Measurements from ENCODE around the gene CACNA1B.
"Not testable (repeated sequence)": the region's sequence is repeated elsewhere in the genome, so short reads cannot be mapped to it uniquely, and the experiment has no call there.

The CACNA1B gene

GRCh38 chr9:138122201-138122600 is 244.6 kb downstream of the CACNA1B start:
- DNase-seq, result no peak

DNA sequence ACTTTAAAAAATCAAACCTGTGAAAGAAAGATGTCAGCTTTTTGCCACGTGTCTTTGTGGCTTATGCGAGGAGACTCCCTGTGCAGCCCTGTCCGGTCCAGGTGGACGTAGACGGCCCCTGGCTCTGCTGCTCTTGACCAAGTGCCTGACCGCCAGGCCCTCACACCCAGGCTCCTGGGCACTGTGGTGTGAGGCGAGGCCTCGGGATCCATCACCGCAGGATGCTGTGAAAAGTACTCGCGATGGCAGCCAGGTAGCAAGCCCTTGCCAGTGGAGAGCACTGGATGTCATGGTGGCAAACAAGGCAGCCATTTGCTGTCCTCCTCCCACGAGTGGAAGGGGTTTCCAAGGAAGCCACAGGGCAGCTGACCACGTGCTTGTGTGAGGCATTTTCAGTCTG is 245.1 kb downstream of the CACNA1B start:
- no peak for DNase-seq

- no peak for DNase-seq
These were observed 245.5 kb downstream of the CACNA1B start for GRCh38 chr9:138123086-138123485.

DNA sequence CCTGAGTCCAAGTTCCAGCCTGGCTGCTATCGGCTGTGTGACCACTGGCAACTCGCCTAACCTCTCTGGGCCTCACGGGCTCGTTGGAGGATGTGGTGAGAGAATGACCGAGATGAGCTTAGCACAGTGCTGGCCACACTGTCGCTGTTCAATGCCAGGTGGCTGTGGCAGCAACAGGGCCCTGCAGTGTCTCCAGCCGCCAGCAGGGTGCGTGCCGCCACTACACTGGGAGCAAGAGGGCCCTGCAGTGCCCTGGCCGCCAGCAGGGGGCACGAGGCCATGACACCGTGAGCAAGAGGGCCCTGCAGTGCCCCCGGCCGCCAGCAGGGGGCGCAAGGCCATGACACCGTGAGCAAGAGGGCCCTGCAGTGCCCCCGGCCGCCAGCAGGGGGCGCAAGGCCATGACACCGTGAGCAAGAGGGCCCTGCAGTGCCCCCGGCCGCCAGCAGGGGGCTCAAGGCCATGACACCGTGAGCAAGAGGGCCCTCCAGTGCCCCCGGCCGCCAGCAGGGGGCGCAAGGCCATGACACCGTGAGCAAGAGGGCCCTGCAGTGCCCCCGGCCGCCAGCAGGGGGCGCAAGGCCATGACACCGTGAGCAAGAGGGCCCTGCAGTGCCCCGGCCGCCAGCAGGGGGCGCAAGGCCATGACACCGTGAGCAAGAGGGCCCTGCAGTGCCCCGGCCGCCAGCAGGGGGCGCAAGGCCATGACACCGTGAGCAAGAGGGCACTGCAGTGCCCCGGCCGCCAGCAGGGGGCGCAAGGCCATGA is 248.7 kb downstream of the CACNA1B start:
- DNase-seq, result not testable (repeated sequence)

DNA sequence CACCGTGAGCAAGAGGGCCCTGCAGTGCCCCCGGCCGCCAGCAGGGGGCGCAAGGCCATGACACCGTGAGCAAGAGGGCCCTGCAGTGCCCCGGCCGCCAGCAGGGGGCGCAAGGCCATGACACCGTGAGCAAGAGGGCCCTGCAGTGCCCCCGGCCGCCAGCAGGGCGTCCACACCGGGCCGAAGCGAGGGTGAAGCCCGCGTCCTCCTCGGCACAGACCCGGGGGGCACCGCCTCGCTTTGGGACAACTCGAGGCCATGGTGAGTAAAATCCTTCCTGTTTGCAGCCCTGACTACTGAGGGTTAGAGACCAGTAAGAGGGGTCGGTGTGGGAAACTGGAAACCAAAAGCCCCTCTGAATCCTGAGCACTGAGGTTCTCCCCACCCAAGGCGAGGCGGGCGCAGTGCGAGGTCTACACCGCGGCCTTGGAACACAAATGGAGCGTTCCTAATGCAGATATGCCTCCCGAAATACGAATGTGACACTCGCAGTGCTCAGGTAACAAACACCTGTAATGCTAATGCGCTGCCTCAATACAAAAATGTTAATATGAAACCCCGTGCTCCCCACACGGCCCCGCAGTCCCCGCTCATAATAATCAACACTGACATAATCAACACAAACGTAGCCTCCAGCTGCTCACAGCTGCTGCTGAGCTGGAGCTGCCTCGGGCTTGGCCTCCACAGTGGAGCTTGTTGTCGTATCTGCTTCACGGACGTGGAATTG is 249.4 kb downstream of the CACNA1B start:
- DNase-seq, result not testable (repeated sequence)

DNA sequence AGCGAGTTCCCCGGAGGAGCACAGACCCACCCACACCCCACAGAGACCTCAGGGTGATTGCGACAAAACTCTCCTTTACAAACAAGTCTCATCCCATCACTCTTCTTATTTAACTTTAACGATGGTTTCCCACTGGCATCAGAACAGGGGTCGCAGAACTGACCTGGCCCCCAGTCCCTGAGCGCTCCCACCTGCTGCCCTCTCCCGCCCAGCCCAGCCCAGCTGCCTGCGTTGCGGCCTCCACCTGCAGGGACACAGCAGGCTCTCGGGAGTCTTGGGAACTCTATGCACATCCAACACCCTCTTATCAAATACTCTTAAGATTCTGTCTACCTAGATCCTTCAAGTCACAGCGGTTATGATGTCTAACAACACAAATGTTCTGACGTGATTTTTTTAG is 250.4 kb downstream of the CACNA1B start:
- DNase-seq, result not testable (repeated sequence)

DNA sequence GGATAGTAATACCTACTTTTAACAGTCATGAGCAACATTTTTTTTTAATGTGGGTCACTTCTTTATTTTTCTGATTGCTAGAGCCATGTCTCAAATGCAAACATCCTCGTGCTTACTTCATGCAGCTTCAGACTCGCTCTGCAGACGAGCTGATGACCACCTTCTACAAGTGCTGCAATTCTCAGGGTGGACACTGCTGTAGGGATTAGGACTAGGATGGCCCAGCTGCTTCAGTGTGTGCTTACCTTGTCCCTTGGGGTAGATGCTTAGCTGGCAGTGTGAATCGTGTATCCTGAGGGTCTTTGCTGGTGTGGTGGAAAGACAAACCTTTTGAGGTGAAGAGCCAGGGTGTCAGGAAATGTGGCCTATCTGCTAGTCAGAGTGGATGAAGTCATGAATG is 251.7 kb downstream of the CACNA1B start:
- not testable (repeated sequence) for DNase-seq

- DNase-seq, result not testable (repeated sequence)
These were observed 255.5 kb downstream of the CACNA1B start for GRCh38 chr9:138132946-138133705.

GRCh38 chr9:138134581-138134980 is 257.0 kb downstream of the CACNA1B start:
- DNase-seq, result not testable (repeated sequence)

- not testable (repeated sequence) for DNase-seq
These were observed 261.5 kb downstream of the CACNA1B start for GRCh38 chr9:138139096-138139495.

- not testable (repeated sequence) for DNase-seq
These were observed 263.4 kb downstream of the CACNA1B start for GRCh38 chr9:138140980-138141379.

- DNase-seq, result not testable (repeated sequence)
These were observed 265.1 kb downstream of the CACNA1B start for GRCh38 chr9:138142528-138143244.

- not testable (repeated sequence) for DNase-seq
These were observed 265.9 kb downstream of the CACNA1B start for GRCh38 chr9:138143491-138143890.

- not testable (repeated sequence) for DNase-seq
These were observed 270.0 kb downstream of the CACNA1B start for GRCh38 chr9:138147556-138147955.

DNA sequence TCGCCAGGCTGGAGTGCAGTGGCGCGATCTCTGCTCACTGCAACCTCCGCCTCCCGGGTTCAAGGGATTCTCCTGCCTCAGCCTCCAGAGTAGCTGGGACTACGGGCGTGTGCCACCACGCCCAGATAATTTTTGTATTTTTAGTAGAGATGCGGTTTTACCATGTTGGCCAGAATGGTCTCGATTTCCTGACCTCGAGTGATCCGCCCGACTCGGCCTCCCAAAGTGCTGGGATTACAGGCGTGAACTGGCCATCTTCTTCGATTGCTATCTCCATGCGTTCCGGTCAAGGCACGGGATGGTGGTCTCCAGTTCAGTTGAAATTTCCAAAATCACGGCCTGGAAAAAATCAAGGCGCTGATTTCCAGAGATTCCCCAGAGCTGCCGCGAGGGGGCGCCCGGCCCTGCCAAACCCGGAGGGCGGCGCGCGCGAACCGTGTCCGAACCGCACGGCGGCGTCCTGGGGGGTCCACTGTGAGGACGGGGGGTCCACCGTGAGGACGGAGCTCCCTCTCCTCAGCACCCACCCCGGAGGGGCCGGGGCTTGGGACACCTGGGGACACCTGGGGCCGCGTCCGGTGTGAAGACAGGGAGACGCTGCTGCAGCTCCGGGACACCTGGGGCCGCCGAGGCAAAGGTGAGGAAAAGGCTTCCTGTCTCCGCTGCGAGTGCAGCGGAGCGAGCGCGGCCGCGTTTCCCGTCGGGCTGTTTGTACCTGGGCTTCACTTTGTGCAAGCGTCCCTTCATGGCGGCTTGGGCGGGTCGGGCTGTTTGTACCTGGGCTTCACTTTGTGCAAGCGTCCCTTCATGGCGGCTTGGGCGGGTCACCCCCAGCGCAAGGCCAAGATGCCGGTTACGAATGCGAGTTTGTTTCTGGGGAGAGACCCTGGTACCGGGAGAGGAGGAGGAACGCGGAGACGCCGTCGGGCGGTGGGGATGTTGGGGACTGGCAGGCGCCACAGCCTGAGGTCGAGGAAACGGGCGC is 272.4 kb downstream of the CACNA1B start:
- DNase-seq, result not testable (repeated sequence)

- DNase-seq, result not testable (repeated sequence)
These were observed 278.2 kb downstream of the CACNA1B start for GRCh38 chr9:138155788-138156187.

DNA sequence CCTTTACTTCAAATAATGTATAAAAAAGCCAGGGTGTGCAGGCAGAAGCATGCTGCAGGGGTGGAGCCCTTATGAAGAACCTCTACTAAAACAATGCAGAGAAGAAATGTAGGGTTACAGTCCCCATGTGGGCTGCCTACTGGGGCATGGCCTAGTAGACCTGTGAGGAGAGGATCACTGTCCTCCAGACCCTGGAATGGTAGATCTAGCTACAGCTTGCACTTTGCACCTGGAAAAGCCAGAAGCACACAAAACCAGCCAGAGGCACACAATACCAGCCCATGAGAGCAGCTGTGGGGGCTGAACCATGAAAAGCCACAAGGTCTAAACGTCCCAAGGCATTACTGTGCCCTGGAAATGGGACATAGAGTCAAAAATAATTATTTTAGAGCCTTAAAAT is 289.2 kb downstream of the CACNA1B start:
- not testable (repeated sequence) for DNase-seq

Measured in NCI-H1436 treated with DMSO at 0.1 percent for 48 hours (cell line).